NCI-H2107 (cell line): ENCODE results near the gene DONSON.

Source experiments
- DNase-seq: peaks from one replicate; lab custom pipeline; 2025; lab: John Stamatoyannopoulos, UW

Gene DONSON

GRCh38 chr21:33541756-33542639, 46.5 kb downstream of the DONSON start, which contains the start of gene GART:
Gene GART, minus strand, starts transcription at chr21:33542117. Its CDS starts 2,802 bp downstream, at chr21:33539315.
- peak; percentile 84 for DNase-seq

DNA sequence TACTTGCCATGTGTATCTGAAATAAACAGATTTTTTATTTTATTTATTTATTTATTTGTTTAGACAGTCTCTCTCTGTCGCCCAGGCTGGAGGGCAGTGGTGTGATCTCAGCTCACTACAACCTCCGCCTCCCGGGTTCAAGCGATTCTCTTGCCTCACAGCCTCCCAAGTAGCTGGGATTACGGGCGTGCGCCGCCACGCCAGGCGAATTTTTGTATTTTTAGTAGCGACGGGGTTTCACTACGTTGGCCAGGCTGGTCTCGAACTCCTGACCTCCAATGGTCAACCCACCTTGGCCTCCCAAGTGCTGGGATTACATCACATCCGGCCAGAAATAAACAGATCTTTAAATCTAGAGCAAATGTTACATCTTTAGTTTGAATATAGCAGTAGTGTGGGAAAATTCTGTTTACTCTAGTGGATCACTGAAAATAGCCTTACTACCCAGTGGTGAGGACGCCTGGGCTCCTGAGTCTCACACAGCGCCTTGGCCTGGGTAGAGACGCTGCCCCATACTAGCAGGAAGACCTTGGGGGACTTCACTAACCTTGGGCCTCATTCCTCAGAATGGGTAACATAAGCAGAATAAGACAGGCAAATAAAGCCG, 47.3 kb downstream of the DONSON start:
- DNase-seq = no peak

- DNase-seq = no peak
These were observed 47.8 kb downstream of the DONSON start for GRCh38 chr21:33540711-33541104.

- no peak for DNase-seq
These were observed 48.9 kb downstream of the DONSON start for GRCh38 chr21:33539616-33540015.

DNA sequence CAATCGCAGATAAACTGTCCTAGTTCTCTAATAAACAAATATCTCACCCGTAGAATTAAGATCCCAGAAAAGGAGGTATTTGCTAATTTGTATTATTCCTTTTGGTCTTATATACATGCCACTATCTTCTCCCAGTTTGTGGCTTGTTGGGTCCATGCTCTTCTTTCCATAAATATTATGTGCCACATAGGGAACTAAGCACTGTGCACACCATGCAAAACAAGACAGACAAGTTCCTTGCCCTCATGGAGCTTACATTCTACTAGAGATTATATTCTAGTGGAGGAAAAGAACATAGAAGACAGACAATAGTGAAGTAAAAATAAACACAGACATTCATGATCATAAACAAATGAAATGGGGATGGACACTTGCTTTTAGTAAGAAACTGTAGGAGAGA, 51.3 kb downstream of the DONSON start:
- DNase-seq = no peak

GRCh38 chr21:33531007-33531406, 57.5 kb downstream of the DONSON start:
- DNase-seq = no peak
